Effector CD8-positive, alpha-beta T cell (primary cell): Measurements from ENCODE around the gene TTC7B.
"Not testable (repeated sequence)": the region's sequence is repeated elsewhere in the genome, so short reads cannot be mapped to it uniquely, and the experiment has no call there.

Source experiments
- DNase-seq: peaks from one replicate; lab custom pipeline; 2025; lab: John Stamatoyannopoulos, UW
- total RNA-seq, 4 experiments: gene quantifications; one replicate each; lab custom pipeline; 2026; lab: John Stamatoyannopoulos, UW

TTC7B gene
- 1.3 to 5.0 (median 2.6) reads per million in 4 experiments for total RNA-seq

GRCh38 chr14:90815822-90816662, at the start of gene TTC7B:
Gene TTC7B, minus strand, starts transcription at chr14:90816430. Its CDS starts 135 bp downstream, at chr14:90816295.
- no peak for DNase-seq

- DNase-seq = no peak
Measured at GRCh38 chr14:90864741-90865140, 48.5 kb upstream of the TTC7B start.

DNA sequence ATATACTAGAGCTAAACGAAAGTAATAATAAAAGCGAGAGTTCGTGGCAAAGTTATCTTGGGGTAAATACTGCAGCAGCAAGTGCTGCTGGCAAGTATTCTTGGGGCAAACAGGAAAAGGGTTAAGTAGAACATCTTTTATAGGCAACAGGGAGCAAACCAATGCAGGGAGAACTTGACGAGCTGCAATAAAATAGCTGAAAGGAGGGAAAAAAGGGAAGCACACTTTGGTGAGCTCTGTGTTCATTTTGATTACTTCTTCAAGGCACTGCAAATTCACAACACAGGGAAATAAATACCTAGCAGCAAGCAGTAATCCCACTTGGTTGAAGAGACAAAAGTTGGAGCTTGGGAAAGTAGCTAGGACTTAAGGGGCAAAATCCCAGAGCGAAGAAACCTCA, 42.3 kb upstream of the TTC7B start:
- DNase-seq = no peak

- no peak for DNase-seq
Measured at GRCh38 chr14:90857866-90858265, 41.6 kb upstream of the TTC7B start.

DNA sequence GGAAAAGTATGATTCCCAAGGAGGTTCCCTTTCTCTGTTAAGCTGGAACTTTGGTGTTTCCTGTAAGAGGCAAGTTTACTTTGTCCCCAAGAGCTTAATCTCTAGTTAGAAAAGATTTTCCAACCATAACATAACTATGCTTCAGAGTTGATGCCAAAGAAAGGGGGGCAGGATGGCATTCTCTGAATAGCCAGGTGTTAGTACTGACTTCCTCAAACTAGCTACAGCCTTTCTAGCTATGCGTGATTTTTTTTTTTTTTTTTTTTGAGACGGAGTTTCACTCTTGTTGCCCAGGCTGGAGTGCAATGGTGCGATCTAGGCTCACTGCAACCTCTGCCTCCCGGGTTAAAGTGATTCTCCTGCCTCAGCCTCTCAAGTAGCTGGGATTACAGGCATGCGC, 39.9 kb upstream of the TTC7B start:
- not testable (repeated sequence) for DNase-seq

DNA sequence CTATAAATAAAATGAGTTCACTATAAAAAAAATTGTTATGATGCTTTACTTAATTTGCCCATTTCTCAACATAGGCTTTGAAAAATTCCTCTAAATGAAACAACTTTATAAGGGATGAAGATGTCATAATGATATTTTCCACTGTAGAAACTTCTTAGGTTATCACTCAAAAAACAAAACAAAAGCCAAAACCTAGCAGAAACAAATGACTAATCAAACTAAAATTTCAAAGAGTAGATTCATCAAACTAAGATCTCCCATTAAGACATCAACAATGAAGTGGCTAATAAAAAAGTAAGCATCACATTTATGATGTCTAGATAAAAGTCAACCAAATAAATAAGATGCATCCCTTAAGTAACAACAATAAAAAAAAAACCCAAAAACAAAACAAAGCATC, 36.9 kb upstream of the TTC7B start:
- no peak for DNase-seq

DNA sequence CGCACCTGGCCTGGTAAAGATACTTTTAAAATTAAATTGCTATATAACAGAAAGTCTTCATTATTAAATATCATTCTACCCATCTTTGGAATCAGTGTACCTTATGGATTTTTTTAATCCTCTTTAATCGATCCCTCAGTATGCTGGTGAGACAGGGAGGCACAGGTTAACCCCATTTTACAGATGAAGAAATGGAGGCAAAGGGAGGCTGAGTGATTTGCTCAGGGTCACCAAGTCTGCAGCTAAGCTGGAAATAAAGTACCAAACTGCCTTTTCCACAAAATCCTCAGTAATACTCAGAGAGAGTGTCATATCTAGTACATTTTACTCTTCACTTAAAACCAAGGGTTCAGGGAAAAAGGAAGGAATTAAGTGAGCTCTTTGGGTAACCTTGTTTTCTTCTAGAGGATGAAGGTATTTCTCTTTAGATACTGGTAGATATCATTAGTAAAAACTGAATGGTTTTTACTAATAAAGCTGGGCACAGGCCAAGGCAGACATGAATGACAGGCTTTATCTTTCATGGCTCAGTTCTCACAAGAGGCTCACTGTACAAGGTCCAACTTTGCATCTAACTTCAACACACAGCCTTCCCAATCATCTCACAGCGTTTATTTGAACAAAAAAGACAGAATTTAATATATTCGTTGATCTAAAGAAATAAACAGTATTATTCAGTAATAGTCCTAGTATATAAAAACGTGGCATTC, 35.3 kb upstream of the TTC7B start:
- DNase-seq = no peak

GRCh38 chr14:90850487-90850886, 34.3 kb upstream of the TTC7B start:
- DNase-seq = no peak

DNA sequence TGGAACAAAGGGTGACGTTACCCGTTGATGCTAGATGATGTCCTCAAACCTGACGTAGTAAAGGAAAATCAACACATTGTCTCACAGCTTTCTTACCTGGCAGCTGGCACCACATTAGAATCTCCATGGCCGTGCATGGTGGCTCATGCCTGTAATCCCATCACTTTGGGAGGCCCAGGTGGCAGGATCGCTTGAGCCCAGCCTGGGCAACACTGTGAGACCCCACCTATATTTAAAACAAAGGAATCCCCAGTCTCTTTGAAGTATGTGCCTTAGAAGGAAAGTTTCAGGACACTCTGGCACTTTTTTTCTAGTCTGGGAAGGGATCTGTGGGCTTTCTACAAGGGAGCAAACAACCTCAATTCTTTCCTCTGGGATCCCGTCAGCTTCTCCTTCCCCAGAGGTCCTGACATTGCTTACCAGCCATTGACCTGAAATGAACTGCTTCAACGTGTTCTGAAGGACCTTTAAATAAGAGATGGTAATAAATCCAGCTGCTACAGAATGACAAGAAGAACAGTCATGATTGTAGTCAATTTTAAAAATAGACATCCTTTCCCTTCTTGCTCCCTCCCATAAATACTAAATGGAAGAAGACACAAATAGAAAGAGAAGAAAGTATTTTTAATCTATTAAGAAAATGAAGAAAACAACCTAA, 33.7 kb upstream of the TTC7B start:
- no peak for DNase-seq

DNA sequence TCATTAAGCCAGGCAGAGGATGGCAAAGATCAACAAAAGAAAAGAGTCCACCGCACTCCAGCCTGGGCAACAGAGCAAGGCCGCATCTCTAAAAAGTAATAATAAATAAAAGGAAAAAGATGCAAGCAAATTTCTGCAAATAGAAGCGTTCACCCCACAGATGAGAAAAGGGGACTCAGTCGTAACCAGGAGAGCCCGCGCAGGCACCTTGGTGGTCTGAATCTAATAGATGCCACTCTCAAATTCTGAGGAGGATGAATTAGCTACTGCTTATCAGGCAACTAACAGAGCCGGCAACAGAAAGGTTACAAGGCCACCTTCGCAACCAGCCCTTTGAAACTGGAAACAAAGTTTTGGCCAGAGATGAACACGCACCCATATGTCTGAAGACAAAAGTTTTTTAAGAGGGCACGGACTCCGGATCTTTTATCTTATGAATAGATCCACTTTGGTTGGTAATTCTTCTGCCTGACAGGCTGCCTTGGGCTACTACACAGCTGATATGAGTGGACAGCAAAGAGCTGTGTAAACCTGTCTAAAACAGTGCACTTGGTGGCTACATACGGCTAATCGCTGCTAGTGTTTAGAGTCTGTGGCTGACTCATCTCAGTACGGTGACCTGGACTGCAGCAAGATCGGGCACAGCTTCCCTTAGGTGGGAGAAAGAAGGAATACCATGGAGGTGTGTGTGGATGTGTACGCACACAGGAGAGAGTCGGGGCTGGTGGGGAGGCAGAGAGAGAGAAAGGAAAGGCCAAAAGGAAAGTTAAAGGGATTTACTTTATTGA, 32.9 kb upstream of the TTC7B start:
- no peak for DNase-seq

GRCh38 chr14:90846511-90846910, 30.3 kb upstream of the TTC7B start:
- no peak for DNase-seq

DNA sequence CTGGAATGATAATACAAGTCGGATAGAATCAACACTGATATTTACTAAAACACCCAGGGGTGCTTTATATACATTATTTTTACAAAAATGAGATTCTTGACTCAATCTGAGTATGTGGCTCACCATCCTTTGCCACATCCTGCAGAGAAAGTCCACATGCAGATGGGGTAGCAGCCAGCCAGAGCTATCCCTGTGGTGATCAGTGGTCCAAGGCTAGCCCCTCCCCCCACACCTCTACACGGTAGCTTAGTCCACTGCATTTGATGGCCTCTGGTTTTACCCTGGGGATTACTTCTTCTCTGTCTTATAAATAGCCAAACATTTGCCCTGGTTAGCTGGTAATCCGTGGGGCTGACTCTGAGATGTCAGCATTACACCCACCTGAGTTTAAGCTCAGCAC, 28.1 kb upstream of the TTC7B start:
- no peak for DNase-seq

DNA sequence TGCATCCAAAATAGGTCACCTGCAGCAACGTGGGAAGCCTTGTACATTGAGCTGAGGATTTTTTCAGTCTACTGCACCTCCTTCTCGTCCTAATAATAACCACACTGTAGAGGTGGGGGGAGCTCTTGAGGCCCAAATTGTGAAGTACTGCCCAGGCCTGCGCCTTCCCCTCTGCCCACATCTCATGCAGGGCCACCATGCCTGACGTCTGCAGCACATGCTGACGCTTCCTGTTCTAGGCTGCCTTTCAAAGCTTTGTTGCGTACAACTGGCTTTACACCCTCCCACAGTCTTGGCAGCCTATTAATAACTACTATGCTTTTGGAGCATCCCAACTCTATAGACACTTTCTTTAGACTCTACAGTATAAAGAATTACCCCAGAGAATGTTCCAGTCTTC, 26.5 kb upstream of the TTC7B start:
- no peak for DNase-seq

GRCh38 chr14:90840667-90841066, 24.4 kb upstream of the TTC7B start:
- not testable (repeated sequence) for DNase-seq

GRCh38 chr14:90839889-90840266, 23.6 kb upstream of the TTC7B start:
- no peak for DNase-seq

GRCh38 chr14:90839024-90839888, 23.0 kb upstream of the TTC7B start:
- DNase-seq = no peak

DNA sequence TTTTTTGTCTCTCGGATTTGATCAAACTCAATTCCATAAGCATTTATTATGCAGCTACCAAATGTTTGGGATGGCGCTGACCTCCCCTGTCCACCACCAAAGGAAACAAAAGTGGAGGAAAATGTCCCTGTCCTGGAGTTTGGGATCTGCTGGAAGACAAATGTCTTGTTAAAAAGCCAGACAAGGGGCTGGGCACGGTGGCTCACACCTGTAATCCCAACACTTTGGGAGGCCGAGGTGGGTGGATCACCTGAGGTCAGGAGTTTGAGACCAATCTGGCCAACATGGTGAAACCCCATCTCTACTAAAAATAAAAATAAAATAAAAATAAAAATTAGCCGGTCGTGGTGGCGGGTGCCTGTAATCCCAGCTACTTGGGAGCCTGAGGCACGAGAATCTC, 22.3 kb upstream of the TTC7B start:
- DNase-seq = not testable (repeated sequence)

DNA sequence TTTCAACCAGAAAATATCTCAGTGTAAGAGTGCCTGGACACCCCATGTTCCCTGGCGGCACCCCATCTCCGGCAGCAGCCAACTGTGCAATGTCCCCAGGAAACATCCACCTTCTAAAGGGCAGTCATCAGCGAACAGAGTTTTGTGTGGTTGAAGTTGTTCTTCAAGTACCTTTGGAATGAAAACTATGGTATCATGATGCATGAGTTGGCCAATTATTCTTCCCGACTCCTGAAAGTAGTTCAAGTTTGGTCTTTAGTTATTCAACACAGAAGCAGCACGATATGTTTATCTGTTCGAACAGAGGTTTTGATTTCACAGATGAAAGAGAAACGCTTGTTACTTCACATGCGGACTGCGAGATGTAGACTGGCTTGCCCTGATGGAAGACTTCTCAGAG, 21.1 kb upstream of the TTC7B start:
- no peak for DNase-seq

DNA sequence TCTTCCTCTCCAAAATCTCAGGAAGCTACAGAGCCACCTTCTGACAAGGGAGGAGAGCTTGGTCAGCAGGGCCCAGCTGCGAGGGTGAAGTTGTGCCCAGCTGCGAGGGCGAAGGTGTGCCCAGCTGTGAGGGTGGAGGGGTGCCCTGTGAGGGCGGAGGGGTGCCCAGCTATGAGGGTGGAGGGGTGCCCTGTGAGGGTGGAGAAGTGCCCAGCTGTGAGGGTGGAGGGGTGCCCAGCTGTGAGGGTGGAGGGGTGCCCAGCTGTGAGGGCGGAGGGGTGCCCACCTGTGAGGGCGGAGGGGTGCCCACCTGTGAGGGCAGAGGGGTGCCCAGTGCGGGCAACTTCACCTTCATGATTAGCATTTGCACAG, 20.4 kb upstream of the TTC7B start:
- no peak for DNase-seq

DNA sequence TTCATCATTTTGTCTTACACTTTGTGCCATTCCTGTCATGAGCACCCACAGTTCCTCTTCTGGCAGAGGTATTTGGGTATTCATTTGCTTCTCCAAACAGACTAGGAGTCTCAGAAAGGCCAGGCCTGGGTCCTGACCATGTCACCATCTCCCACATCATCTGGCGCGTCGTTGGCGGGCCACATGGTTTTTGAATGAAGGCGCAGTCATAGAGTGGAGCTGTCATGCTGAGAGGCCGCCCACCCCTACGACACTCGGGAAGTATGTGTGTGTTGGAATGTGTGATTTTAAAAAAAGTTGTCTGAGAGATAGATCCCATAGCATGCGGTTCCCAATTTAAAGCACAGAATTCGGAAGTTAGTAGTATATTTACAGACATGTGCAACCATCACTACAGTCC, 15.6 kb upstream of the TTC7B start:
- DNase-seq = no peak
